H9 (cell line): ENCODE data around the gene RNF227. TPM values are rescaled to one million over a fixed set of nuclear protein-coding genes. Genes with fewer than 3 reads are reported as not detected.
A peak's percentile ranks its signal among the peaks of the same experiment; 100 is the strongest.

Experiments
- DNase-seq: peaks from one replicate; pipeline ENCODE4 v3.0.0-alpha.2; 2017
- H2AFZ ChIP-seq: one replicate; pipeline ENCODE4 v1.6.1; 2013; ENCODE audit warnings: mild to moderate bottlenecking, low read length, control low read depth, moderate library complexity
- H2AK5ac ChIP-seq: 2 replicates; pipeline ENCODE4 v1.6.1; 2013; ENCODE audit warnings: low read length, control low read depth, mixed read lengths; ENCODE audit not compliant: insufficient read length
- H2BK120ac ChIP-seq: one replicate; pipeline ENCODE4 v1.6.1; 2013; ENCODE audit warnings: low read depth, mild to moderate bottlenecking, low read length, control low read depth, inconsistent platforms; ENCODE audit not compliant: poor library complexity, severe bottlenecking
- H2BK12ac ChIP-seq: 2 replicates; pipeline ENCODE4 v1.6.1; 2013; ENCODE audit warnings: low read length, control low read depth, mixed read lengths, low read depth; ENCODE audit not compliant: insufficient read length
- H2BK15ac ChIP-seq: 2 replicates; pipeline ENCODE4 v1.6.1; 2013; ENCODE audit warnings: low read depth, low read length, control low read depth
- H2BK20ac ChIP-seq: one replicate; pipeline ENCODE4 v1.6.1; 2013; ENCODE audit warnings: low read depth, mild to moderate bottlenecking, low read length, control low read depth, inconsistent platforms; ENCODE audit not compliant: poor library complexity, severe bottlenecking
- H2BK5ac ChIP-seq: 2 replicates; pipeline ENCODE4 v1.6.1; 2013; ENCODE audit warnings: low read length, control low read depth, mixed read lengths; ENCODE audit not compliant: insufficient read length
- H3K14ac ChIP-seq: 2 replicates; pipeline ENCODE4 v1.6.1; 2013; ENCODE audit warnings: low read length, control low read depth; ENCODE audit not compliant: insufficient read depth
- H3K18ac ChIP-seq: 2 replicates; pipeline ENCODE4 v1.6.1; 2013; ENCODE audit warnings: low read depth, mild to moderate bottlenecking, mixed read lengths, low read length, control low read depth; ENCODE audit not compliant: insufficient read length
- H3K23ac ChIP-seq: 2 replicates; pipeline ENCODE4 v1.6.1; 2013; ENCODE audit warnings: low read length, control low read depth, mixed read lengths, low read depth; ENCODE audit not compliant: insufficient read length
- H3K23me2 ChIP-seq: 2 replicates; pipeline ENCODE4 v1.6.1; 2013; ENCODE audit warnings: low read depth, mild to moderate bottlenecking, mixed read lengths, low read length, control low read depth; ENCODE audit not compliant: insufficient read length, poor library complexity, severe bottlenecking
- H3K27ac ChIP-seq: 2 replicates; pipeline ENCODE4 v1.5.1; 2013; ENCODE audit warnings: low read length, control low read depth, mixed read lengths, low read depth; ENCODE audit not compliant: insufficient read length
- H3K27me3 ChIP-seq: 2 replicates; pipeline ENCODE4 v1.6.1; 2013; ENCODE audit warnings: low read length, control low read depth, inconsistent platforms; ENCODE audit not compliant: insufficient read depth
- H3K4ac ChIP-seq: 2 replicates; pipeline ENCODE4 v1.6.1; 2013; ENCODE audit warnings: low read depth, mild to moderate bottlenecking, control low read depth, inconsistent platforms, low read length, moderate library complexity
- H3K4me1 ChIP-seq: 2 replicates; pipeline ENCODE4 v1.6.1; 2013; ENCODE audit warnings: low read length, control low read depth, inconsistent platforms; ENCODE audit not compliant: insufficient read depth
- H3K4me2 ChIP-seq: 2 replicates; pipeline ENCODE4 v1.6.1; 2013; ENCODE audit warnings: low read length, control low read depth, mixed read lengths; ENCODE audit not compliant: insufficient read length, insufficient read depth
- H3K56ac ChIP-seq: 2 replicates; pipeline ENCODE4 v1.6.1; 2013; ENCODE audit warnings: low read depth, mild to moderate bottlenecking, mixed read lengths, low read length, control low read depth; ENCODE audit not compliant: insufficient read length
- H3K79me1 ChIP-seq: 2 replicates; pipeline ENCODE4 v1.6.1; 2013; ENCODE audit warnings: low read depth, mild to moderate bottlenecking, moderate library complexity, low read length, control low read depth, inconsistent platforms; ENCODE audit not compliant: insufficient read depth, poor library complexity, severe bottlenecking
- H3K79me2 ChIP-seq: 2 replicates; pipeline ENCODE4 v1.6.1; 2013; ENCODE audit warnings: low read length, control low read depth, inconsistent platforms; ENCODE audit not compliant: insufficient read depth
- H3K9ac ChIP-seq: 2 replicates; pipeline ENCODE4 v1.6.1; 2013; ENCODE audit warnings: low read length, control low read depth, mixed read lengths; ENCODE audit not compliant: insufficient read length; ENCODE audit errors: extremely low read depth
- H3K9me3 ChIP-seq: one replicate; pipeline ENCODE4 v1.6.1; 2013; ENCODE audit warnings: low read depth, low read length, inconsistent platforms; ENCODE audit not compliant: control insufficient read depth
- H3T11ph ChIP-seq: one replicate; pipeline ENCODE4 v1.6.1; 2013; ENCODE audit warnings: mild to moderate bottlenecking, low read length, control low read depth, inconsistent platforms
- H4K20me1 ChIP-seq: one replicate; pipeline ENCODE4 v1.6.1; 2013; ENCODE audit not compliant: control insufficient read depth, insufficient read length, insufficient read depth
- H4K5ac ChIP-seq: 2 replicates; pipeline ENCODE4 v1.6.1; 2013; ENCODE audit warnings: low read depth, mild to moderate bottlenecking, mixed read lengths, low read length, control low read depth; ENCODE audit not compliant: insufficient read length
- H4K8ac ChIP-seq: replicated peaks from 2 replicates; pipeline ENCODE4 v1.6.1; 2013; ENCODE audit warnings: low read length, control low read depth, mixed read lengths, low read depth; ENCODE audit not compliant: insufficient read length
- H4K91ac ChIP-seq: 2 replicates; pipeline ENCODE4 v1.6.1; 2013; ENCODE audit warnings: low read depth, mild to moderate bottlenecking, moderate library complexity, mixed read lengths, low read length, control low read depth; ENCODE audit not compliant: insufficient read length
- H3K27ac Mint-ChIP-seq, 3 experiments: 2 replicates in 2 of 3; 3 replicates in 1 of 3; pipeline ENCODE4 v1.8.0; 2020 to 2021; ENCODE audit warnings: mixed read lengths in 3 of 3, mild to moderate bottlenecking in 1 of 3, moderate library complexity in 1 of 3
- H3K27me3 Mint-ChIP-seq: 2 replicates; pipeline ENCODE4 v1.8.0; 2021; ENCODE audit warnings: low read depth, mild to moderate bottlenecking, moderate library complexity, mixed read lengths
- H3K36me3 Mint-ChIP-seq, 3 experiments: 2 replicates in 2 of 3; 3 replicates in 1 of 3; pipeline ENCODE4 v1.8.0; 2020 to 2021; ENCODE audit warnings: low read depth in 3 of 3, mixed read lengths in 3 of 3; ENCODE audit not compliant: insufficient read depth in 1 of 3
- H3K4me1 Mint-ChIP-seq, 2 experiments: 2 replicates each; pipeline ENCODE4 v1.8.0; 2020; ENCODE audit warnings: mixed read lengths in 2 of 2
- H3K4me3 Mint-ChIP-seq, 2 experiments: 2 replicates in 1 of 2; 3 replicates in 1 of 2; pipeline ENCODE4 v1.8.0; 2020 to 2021; ENCODE audit warnings: mild to moderate bottlenecking in 2 of 2, mixed read lengths in 2 of 2, moderate library complexity in 1 of 2
- H3K9me3 Mint-ChIP-seq, 2 experiments: 2 replicates in 1 of 2; 3 replicates in 1 of 2; pipeline ENCODE4 v1.8.0; 2020; ENCODE audit warnings: mild to moderate bottlenecking in 2 of 2, mixed read lengths in 2 of 2, moderate library complexity in 1 of 2
- CTCF ChIP-seq: fragments of 200-600 bp; sonication (generic); conservative IDR thresholded peaks from 3 replicates; pipeline ENCODE4 v1.8.0; 2021; ENCODE audit warnings: antibody characterized with exemption, mild to moderate bottlenecking
- WGBS: extraction: QIAGEN DNeasy Blood & Tissue Kit; methylation state at CpG from one replicate; pipeline ENCODE4 v1.1.7; 2013; ENCODE audit warnings: missing lambda C conversion rate, low lambda C conversion rate, mixed read lengths; ENCODE audit not compliant: insufficient read length; ENCODE audit errors: extremely low coverage; 5-methylcytosine and 5-hydroxymethylcytosine counted together
- total RNA-seq: library from RNA; stranded (reverse); gene quantifications from 2 replicates; pipeline ENCODE4 v1.2.1, GENCODE V29; 2021

Gene RNF227
- total RNA-seq, 1 experiment from 2014 or later = 1.9 TPM

DNA sequence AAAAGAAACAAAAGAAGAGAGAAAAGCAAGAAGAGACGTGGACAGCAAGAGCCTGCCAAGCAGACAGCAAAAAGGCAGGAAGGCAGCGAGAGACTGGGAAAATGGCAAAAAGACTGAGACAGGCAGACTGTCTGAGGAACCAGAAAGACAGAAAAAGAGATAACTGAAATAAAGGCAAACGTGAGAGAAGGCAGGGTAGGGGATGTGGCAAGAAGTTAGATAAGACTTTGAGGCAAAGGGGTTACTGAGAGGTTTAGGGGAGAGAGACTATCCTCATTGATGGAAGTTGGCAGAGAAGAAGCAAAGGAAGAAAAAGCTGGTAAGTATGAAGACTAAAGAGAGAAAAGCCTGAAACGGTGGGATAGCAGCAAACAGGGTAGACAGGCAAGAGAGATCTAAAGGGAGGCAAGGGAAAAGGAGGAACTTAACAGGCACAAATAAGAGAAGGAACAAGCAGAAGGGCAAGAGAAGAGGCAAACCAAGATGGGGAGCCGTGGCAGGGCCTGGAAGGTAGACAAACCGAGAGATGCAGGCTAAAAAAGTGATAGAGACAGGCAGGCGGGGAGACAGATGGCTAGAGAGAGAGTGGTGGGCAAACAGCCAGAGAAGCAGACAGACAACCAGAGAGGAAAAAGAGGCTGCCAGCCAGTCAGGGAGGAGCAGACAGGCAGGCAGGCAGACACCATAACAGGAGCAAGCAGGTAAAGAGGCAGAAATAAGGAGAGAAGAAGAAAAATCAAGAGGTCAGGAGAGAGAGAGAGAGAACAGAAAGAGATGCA lies 34.6 kb downstream of the RNF227 start:
- Histone ChIP-seq H2BK5ac (no peak overlapping the region), H4K91ac (no peak overlapping the region), H4K20me1 (no peaks in the 10 kb centered on the region), H2AFZ (no peak overlapping the region), H3K23ac (no peak overlapping the region), H2BK15ac (no peak overlapping the region), H3K4me2 (no peak overlapping the region), H3T11ph (no peak overlapping the region), H3K23me2 (peaks cover 11% of the 10 kb centered on the region), H4K8ac (no peak overlapping the region), H3K56ac (no peak overlapping the region), H3K4ac (no peak overlapping the region), H2BK12ac (no peak overlapping the region), H3K27me3 (no peaks in the 10 kb centered on the region; the same call in 1 of the 2 replicates), H3K9me3 (no peaks in the 10 kb centered on the region), H2AK5ac (no peak overlapping the region), H3K79me1 (no peaks in the 10 kb centered on the region), H3K14ac (no peak overlapping the region), H3K79me2 (no peaks in the 10 kb centered on the region), H3K18ac (no peak overlapping the region), H3K27ac (no peak overlapping the region), H4K5ac (no peak overlapping the region), H2BK20ac (no peak overlapping the region), H2BK120ac (no peak overlapping the region), H3K4me1 (no peaks in the 10 kb centered on the region), H3K9ac (no peak overlapping the region)
- no peaks in the 10 kb centered on the region; the same call in none of the 2 replicates for H3K27me3 Mint-ChIP-seq
- no peak overlapping the region for H3K27ac Mint-ChIP-seq
- peak; percentile 20 for DNase-seq
- no peak for TF ChIP-seq CTCF
- no peaks in the 10 kb centered on the region for H3K9me3 Mint-ChIP-seq
- peaks cover 0 to 3% of the 10 kb centered on the region in 2 experiments; a peak in 3 of 4 replicates for H3K4me1 Mint-ChIP-seq
- no peak overlapping the region for H3K4me3 Mint-ChIP-seq
- H3K36me3 Mint-ChIP-seq = peaks cover 0 to 4% (median 0%) of the 10 kb centered on the region in 3 experiments; a peak in 1 of 7 replicates
- WGBS = no CpG with 5 or more reads among the region's 7 CpGs
